ENCODE data around the gene ICAM3. TPM values are rescaled to one million over a fixed set of nuclear protein-coding genes. Genes with fewer than 3 reads are reported as not detected.

The ICAM3 gene
- total RNA-seq, 1 donor from 2014 or later: 7.9 TPM

GRCh38 chr19:10295847-10296591 is 43.4 kb downstream of the ICAM3 start:
- intact Hi-C loops (cut with DNase I): no loop called here
- TF ChIP-seq CTCF (IDR thresholded peaks at IDR 0.05) (no peak), POLR2AphosphoS5 (IDR thresholded peaks at IDR 0.05; ENCODE audit: insufficient read depth in 1 of 2, low read depth in 1 of 2) (no peak), POLR2A (IDR thresholded peaks at IDR 0.05) (no peak)
- Histone ChIP-seq H3K27ac (no peak overlapping the region), H3K27me3 (peaks cover 18% of the 10 kb centered on the region), H3K36me3 (no peaks in the 10 kb centered on the region), H3K4me1 (peaks cover 40% of the 10 kb centered on the region), H3K4me3 (peak overlapping the region; percentile 1 to 30), H3K9me3 (no peaks in the 10 kb centered on the region)
- DNase-seq (ENCODE audit: extremely low spot score in 2 of 2): no peak

GRCh38 chr19:10295305-10295846 is 44.0 kb downstream of the ICAM3 start:
- no peak for TF ChIP-seq CTCF (IDR thresholded peaks at IDR 0.05)
- no peak for TF ChIP-seq POLR2A (IDR thresholded peaks at IDR 0.05)
- no peak for TF ChIP-seq POLR2AphosphoS5 (IDR thresholded peaks at IDR 0.05; ENCODE audit: insufficient read depth in 1 of 2, low read depth in 1 of 2)
- intact Hi-C loops (cut with DNase I): no loop called here
- no peak overlapping the region for H3K27ac ChIP-seq
- peak in 1 of 2 donors; percentile 91 for DNase-seq (ENCODE audit: extremely low spot score in 2 of 2)
- peaks cover 47% of the 10 kb centered on the region for H3K4me1 ChIP-seq
- H3K27me3 ChIP-seq: peaks cover 18% of the 10 kb centered on the region
- H3K4me3 ChIP-seq: peak overlapping the region; percentile 1 to 30
- H3K36me3 ChIP-seq: no peaks in the 10 kb centered on the region
- H3K9me3 ChIP-seq: no peaks in the 10 kb centered on the region

GRCh38 chr19:10294368-10294697 is 45.1 kb downstream of the ICAM3 start:
- Histone ChIP-seq H3K9me3 (no peaks in the 10 kb centered on the region), H3K36me3 (no peaks in the 10 kb centered on the region), H3K27ac (no peak overlapping the region), H3K4me3 (no peak overlapping the region), H3K27me3 (peaks cover 19% of the 10 kb centered on the region), H3K4me1 (peaks cover 57% of the 10 kb centered on the region)
- no peak for TF ChIP-seq POLR2AphosphoS5 (IDR thresholded peaks at IDR 0.05; ENCODE audit: insufficient read depth in 1 of 2, low read depth in 1 of 2)
- no peak for TF ChIP-seq POLR2A (IDR thresholded peaks at IDR 0.05)
- TF ChIP-seq CTCF (IDR thresholded peaks at IDR 0.05): no peak
- no peak for DNase-seq (ENCODE audit: extremely low spot score in 2 of 2)
- intact Hi-C loops (cut with DNase I): no loop called here

GRCh38 chr19:10293637-10294367 is 45.6 kb downstream of the ICAM3 start:
- DNase-seq (ENCODE audit: extremely low spot score in 2 of 2): no peak
- no peaks in the 10 kb centered on the region for H3K36me3 ChIP-seq
- intact Hi-C loops (cut with DNase I): no loop called here
- peaks cover 63% of the 10 kb centered on the region for H3K4me1 ChIP-seq
- no peak for TF ChIP-seq POLR2A (IDR thresholded peaks at IDR 0.05)
- TF ChIP-seq POLR2AphosphoS5 (IDR thresholded peaks at IDR 0.05; ENCODE audit: insufficient read depth in 1 of 2, low read depth in 1 of 2): no peak
- no peak for TF ChIP-seq CTCF (IDR thresholded peaks at IDR 0.05)
- H3K27ac ChIP-seq: no peak overlapping the region
- no peak overlapping the region for H3K4me3 ChIP-seq
- H3K9me3 ChIP-seq: no peaks in the 10 kb centered on the region
- H3K27me3 ChIP-seq: peaks cover 24% of the 10 kb centered on the region

Measured in vagina (tissue), 2 donors.